Measurements from ENCODE around the gene RAD54L. TPM values are rescaled to one million over a fixed set of nuclear protein-coding genes. Genes with fewer than 3 reads are reported as not detected.

RAD54L gene
- total RNA-seq, 1 experiment from 2014 or later: 29.4 TPM

GRCh38 chr1:46210561-46210960 is 37.0 kb upstream of the RAD54L start:
- POLR2A ChIA-PET (ENCODE audit: unreplicated experiment): interaction anchor here (0.6 kb wide), 1 partner anchor 620 kb away, joined by 3 read pairs; no protein-coding TSS in a partner anchor
- no peak for ATAC-seq

GRCh38 chr1:46211051-46211450 is 36.5 kb upstream of the RAD54L start:
- no peak for DNase-seq
- H3K9ac ChIP-seq (ENCODE audit: low read length): no peak overlapping the region
- ATAC-seq: no peak
- H2AFZ ChIP-seq (ENCODE audit: low read length): no peak overlapping the region
- BruUV-seq (replicated peaks): no TSS peak
- no peak overlapping the region for H3K27ac ChIP-seq (ENCODE audit: low read length)
- H3K9me2 ChIP-seq (replicated peaks; ENCODE audit: low read length): no peaks in the 10 kb centered on the region
- TF ChIP-seq EZH2 (IDR thresholded peaks at IDR 0.05; ENCODE audit: low read length, unreplicated experiment): no peak
- no peak for TF ChIP-seq CTCF (conservative IDR thresholded peaks at IDR 0.05; ENCODE audit: low read depth, low read length)
- TF ChIP-seq EZH2phosphoT487 (IDR thresholded peaks at IDR 0.05; ENCODE audit: borderline replicate concordance, low read length): no peak
- no peaks in the 10 kb centered on the region for H3K4me1 ChIP-seq (ENCODE audit: insufficient read depth, low read length)
- intact Hi-C loops (cut with micrococcal nuclease): no loop called here
- H4K20me1 ChIP-seq (ENCODE audit: low read length): no peaks in the 10 kb centered on the region
- no peak overlapping the region for H3K4me2 ChIP-seq (ENCODE audit: low read length)
- no peak overlapping the region for H3K4me3 ChIP-seq (ENCODE audit: low read length)
- H3K36me3 ChIP-seq (ENCODE audit: low read depth, low read length): no peaks in the 10 kb centered on the region
- no peaks in the 10 kb centered on the region for H3K9me3 ChIP-seq (ENCODE audit: low read length)
- H3F3A ChIP-seq (ENCODE audit: low read length, unreplicated experiment): no peaks in the 10 kb centered on the region
- CTCF ChIA-PET: no interaction called here
- POLR2A ChIA-PET (ENCODE audit: unreplicated experiment): no interaction called here
- no peaks in the 10 kb centered on the region for H3K79me2 ChIP-seq (ENCODE audit: low read length)
- H3K27me3 ChIP-seq (ENCODE audit: low read length): no peaks in the 10 kb centered on the region

More at GRCh38 chr1:46210561-46210960, 37.0 kb upstream of the RAD54L start:
- no peak for TF ChIP-seq EZH2 (IDR thresholded peaks at IDR 0.05; ENCODE audit: low read length, unreplicated experiment)
- no peak for TF ChIP-seq EZH2phosphoT487 (IDR thresholded peaks at IDR 0.05; ENCODE audit: borderline replicate concordance, low read length)
- TF ChIP-seq CTCF (conservative IDR thresholded peaks at IDR 0.05; ENCODE audit: low read depth, low read length): no peak
- H2AFZ ChIP-seq (ENCODE audit: low read length): no peak overlapping the region
- no peaks in the 10 kb centered on the region for H3K36me3 ChIP-seq (ENCODE audit: low read depth, low read length)
- CTCF ChIA-PET: no interaction called here
- H4K20me1 ChIP-seq (ENCODE audit: low read length): no peaks in the 10 kb centered on the region
- H3K4me2 ChIP-seq (ENCODE audit: low read length): no peak overlapping the region
- no peak overlapping the region for H3K27ac ChIP-seq (ENCODE audit: low read length)
- H3K4me1 ChIP-seq (ENCODE audit: insufficient read depth, low read length): no peaks in the 10 kb centered on the region
- no peaks in the 10 kb centered on the region for H3F3A ChIP-seq (ENCODE audit: low read length, unreplicated experiment)
- no peaks in the 10 kb centered on the region for H3K9me2 ChIP-seq (replicated peaks; ENCODE audit: low read length)
- H3K9ac ChIP-seq (ENCODE audit: low read length): no peak overlapping the region
- H3K4me3 ChIP-seq (ENCODE audit: low read length): no peak overlapping the region
- intact Hi-C loops (cut with micrococcal nuclease): no loop called here
- no TSS peak for BruUV-seq (replicated peaks)
- no peaks in the 10 kb centered on the region for H3K9me3 ChIP-seq (ENCODE audit: low read length)
- H3K27me3 ChIP-seq (ENCODE audit: low read length): no peaks in the 10 kb centered on the region
- H3K79me2 ChIP-seq (ENCODE audit: low read length): no peaks in the 10 kb centered on the region
- no peak for DNase-seq

- no peaks in the 10 kb centered on the region for H4K20me1 ChIP-seq (ENCODE audit: low read length)
- intact Hi-C loops (cut with micrococcal nuclease): no loop called here
- H3K9me2 ChIP-seq (replicated peaks; ENCODE audit: low read length): no peaks in the 10 kb centered on the region
- TF ChIP-seq CTCF (conservative IDR thresholded peaks at IDR 0.05; ENCODE audit: low read depth, low read length) (no peak), EZH2phosphoT487 (IDR thresholded peaks at IDR 0.05; ENCODE audit: borderline replicate concordance, low read length) (no peak), EZH2 (IDR thresholded peaks at IDR 0.05; ENCODE audit: low read length, unreplicated experiment) (no peak)
- no peaks in the 10 kb centered on the region for H3K36me3 ChIP-seq (ENCODE audit: low read depth, low read length)
- no peak overlapping the region for H3K27ac ChIP-seq (ENCODE audit: low read length)
- H2AFZ ChIP-seq (ENCODE audit: low read length): no peak overlapping the region
- H3K27me3 ChIP-seq (ENCODE audit: low read length): no peaks in the 10 kb centered on the region
- no peaks in the 10 kb centered on the region for H3K9me3 ChIP-seq (ENCODE audit: low read length)
- ChIA-PET CTCF (no interaction called here), POLR2A (ENCODE audit: unreplicated experiment) (no interaction called here)
- H3K4me2 ChIP-seq (ENCODE audit: low read length): no peak overlapping the region
- H3K4me3 ChIP-seq (ENCODE audit: low read length): no peak overlapping the region
- H3F3A ChIP-seq (ENCODE audit: low read length, unreplicated experiment): no peaks in the 10 kb centered on the region
- BruUV-seq (replicated peaks): no TSS peak
- DNase-seq (no peak), ATAC-seq (no peak)
- H3K4me1 ChIP-seq (ENCODE audit: insufficient read depth, low read length): no peaks in the 10 kb centered on the region
- no peak overlapping the region for H3K9ac ChIP-seq (ENCODE audit: low read length)
- H3K79me2 ChIP-seq (ENCODE audit: low read length): no peaks in the 10 kb centered on the region
Measured at GRCh38 chr1:46215504-46215903, 32.1 kb upstream of the RAD54L start.

Measured in PC-3 (cell line).